Globus pallidus (tissue), 1 donor: Measurements from ENCODE around the gene CD99L2.

Source experiments
- DNase-seq: peaks from one replicate; pipeline ENCODE4 v3.0.0-alpha.2; 2015; ENCODE audit warnings: low spot score

The CD99L2 gene

GRCh38 chrX:150781677-150782076, 116.8 kb downstream of the CD99L2 start:
- DNase-seq, result no peak

GRCh38 chrX:150779385-150779784, 119.1 kb downstream of the CD99L2 start:
- no peak for DNase-seq

- DNase-seq, result no peak
Measured at GRCh38 chrX:150777328-150777992, 121.0 kb downstream of the CD99L2 start.

- no peak for DNase-seq
Measured at GRCh38 chrX:150775569-150776350, 122.7 kb downstream of the CD99L2 start.

- DNase-seq, result peak; percentile 67
Measured at GRCh38 chrX:150774798-150775568, 123.5 kb downstream of the CD99L2 start.

GRCh38 chrX:150773634-150774033, 124.8 kb downstream of the CD99L2 start:
- DNase-seq, result no peak

- DNase-seq, result no peak
Measured at GRCh38 chrX:150773117-150773516, 125.4 kb downstream of the CD99L2 start.

- DNase-seq, result peak; percentile 59
Measured at GRCh38 chrX:150772150-150772970, 126.1 kb downstream of the CD99L2 start.

GRCh38 chrX:150771116-150771515, 127.4 kb downstream of the CD99L2 start:
- DNase-seq, result no peak

GRCh38 chrX:150770623-150771022, 127.8 kb downstream of the CD99L2 start:
- no peak for DNase-seq

GRCh38 chrX:150769408-150769807, 129.1 kb downstream of the CD99L2 start:
- DNase-seq, result no peak

- peak; percentile 74 for DNase-seq
Measured at GRCh38 chrX:150768580-150769190, 129.8 kb downstream of the CD99L2 start.

GRCh38 chrX:150768132-150768485, 130.4 kb downstream of the CD99L2 start:
- no peak for DNase-seq

GRCh38 chrX:150767475-150768131, 130.9 kb downstream of the CD99L2 start:
- no peak for DNase-seq

GRCh38 chrX:150767045-150767395, 131.4 kb downstream of the CD99L2 start:
- DNase-seq, result no peak

- no peak for DNase-seq
Measured at GRCh38 chrX:150766351-150767044, 132.0 kb downstream of the CD99L2 start.

- no peak for DNase-seq
Measured at GRCh38 chrX:150765782-150766350, 132.6 kb downstream of the CD99L2 start.

- DNase-seq, result no peak
Measured at GRCh38 chrX:150765237-150765636, 133.2 kb downstream of the CD99L2 start.

- no peak for DNase-seq
Measured at GRCh38 chrX:150763810-150764209, 134.7 kb downstream of the CD99L2 start.

GRCh38 chrX:150763303-150763797, 135.1 kb downstream of the CD99L2 start:
- no peak for DNase-seq
